Effector CD4-positive, alpha-beta T cell (primary cell): ENCODE results near the gene PROZ.

Experiments used
- DNase-seq: peaks from one replicate; pipeline ENCODE4 v3.0.0-alpha.2; 2020

PROZ gene

GRCh38 chr13:113120300-113121182, 37.9 kb upstream of the PROZ start:
- no peak for DNase-seq

GRCh38 chr13:113121183-113121927, 37.1 kb upstream of the PROZ start:
- no peak for DNase-seq

- no peak for DNase-seq
Observed at GRCh38 chr13:113121928-113122471, 36.4 kb upstream of the PROZ start.

GRCh38 chr13:113122550-113123225, 35.8 kb upstream of the PROZ start, which contains the start of gene F10:
Gene F10 (plus strand): TSS chr13:113122799. CDS start chr13:113122856, 57 bp downstream.
- no peak for DNase-seq

GRCh38 chr13:113123226-113124201, 34.9 kb upstream of the PROZ start:
- no peak for DNase-seq

- no peak for DNase-seq
Observed at GRCh38 chr13:113124211-113124970, 34.1 kb upstream of the PROZ start.

- DNase-seq = no peak
Observed at GRCh38 chr13:113125506-113126264, 32.8 kb upstream of the PROZ start.

GRCh38 chr13:113126265-113127150, 31.9 kb upstream of the PROZ start:
- no peak for DNase-seq

GRCh38 chr13:113129480-113129879, 29.0 kb upstream of the PROZ start:
- no peak for DNase-seq

GRCh38 chr13:113129921-113130750, 28.3 kb upstream of the PROZ start:
- DNase-seq = no peak

- DNase-seq = no peak
Observed at GRCh38 chr13:113135281-113135760, 23.1 kb upstream of the PROZ start.

- no peak for DNase-seq
Observed at GRCh38 chr13:113137691-113138298, 20.7 kb upstream of the PROZ start.

GRCh38 chr13:113138792-113139551, 19.5 kb upstream of the PROZ start:
- no peak for DNase-seq

- DNase-seq = no peak
Observed at GRCh38 chr13:113139577-113139976, 18.9 kb upstream of the PROZ start.

- DNase-seq = no peak
Observed at GRCh38 chr13:113140677-113141600, 17.5 kb upstream of the PROZ start.

- DNase-seq = no peak
Observed at GRCh38 chr13:113141601-113141970, 16.9 kb upstream of the PROZ start.
